Fibroblast of mammary gland (primary cell): ENCODE measurements around the gene LRRC8C.

Experiments used
- DNase-seq: peaks from one replicate; pipeline ENCODE4 v3.0.0-alpha.2; 2010; ENCODE audit warnings: low read depth
- H3K4me3 ChIP-seq: 2 replicates; pipeline ENCODE4 v1.5.1; 2011; ENCODE audit warnings: low read depth, mild to moderate bottlenecking, low read length, moderate library complexity; ENCODE audit not compliant: control insufficient read depth
- CTCF ChIP-seq: conservative IDR thresholded peaks from 2 replicates; pipeline ENCODE4 v1.5.1; 2011; ENCODE audit warnings: low read depth, low read length, inconsistent platforms; ENCODE audit not compliant: control insufficient read depth, insufficient read depth

The LRRC8C gene

GRCh38 chr1:89734442-89734841 lies 101.5 kb downstream of the LRRC8C start:
- TF ChIP-seq CTCF, result no peak
- no peak for DNase-seq
- H3K4me3 ChIP-seq, result no peak overlapping the region

DNA sequence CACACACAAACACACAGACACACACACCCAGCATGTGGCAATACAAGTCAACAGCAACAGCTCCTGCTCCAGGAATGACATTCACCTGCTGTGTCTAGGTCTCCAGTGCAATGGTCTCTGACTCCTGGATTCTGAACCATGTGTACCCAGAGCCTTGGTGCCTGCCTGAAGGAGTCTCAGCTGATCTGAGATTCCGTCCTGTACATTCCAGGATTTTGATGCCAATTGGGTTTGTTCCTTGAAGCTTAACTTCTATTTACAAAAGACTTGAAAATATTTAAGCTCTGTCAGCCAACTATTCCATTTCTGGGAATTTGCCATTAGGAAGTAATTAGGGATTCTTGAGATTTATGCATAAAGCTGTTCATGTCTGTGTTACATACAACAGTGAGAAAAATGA lies 102.6 kb downstream of the LRRC8C start:
- H3K4me3 ChIP-seq, result no peak overlapping the region
- TF ChIP-seq CTCF, result no peak

DNA sequence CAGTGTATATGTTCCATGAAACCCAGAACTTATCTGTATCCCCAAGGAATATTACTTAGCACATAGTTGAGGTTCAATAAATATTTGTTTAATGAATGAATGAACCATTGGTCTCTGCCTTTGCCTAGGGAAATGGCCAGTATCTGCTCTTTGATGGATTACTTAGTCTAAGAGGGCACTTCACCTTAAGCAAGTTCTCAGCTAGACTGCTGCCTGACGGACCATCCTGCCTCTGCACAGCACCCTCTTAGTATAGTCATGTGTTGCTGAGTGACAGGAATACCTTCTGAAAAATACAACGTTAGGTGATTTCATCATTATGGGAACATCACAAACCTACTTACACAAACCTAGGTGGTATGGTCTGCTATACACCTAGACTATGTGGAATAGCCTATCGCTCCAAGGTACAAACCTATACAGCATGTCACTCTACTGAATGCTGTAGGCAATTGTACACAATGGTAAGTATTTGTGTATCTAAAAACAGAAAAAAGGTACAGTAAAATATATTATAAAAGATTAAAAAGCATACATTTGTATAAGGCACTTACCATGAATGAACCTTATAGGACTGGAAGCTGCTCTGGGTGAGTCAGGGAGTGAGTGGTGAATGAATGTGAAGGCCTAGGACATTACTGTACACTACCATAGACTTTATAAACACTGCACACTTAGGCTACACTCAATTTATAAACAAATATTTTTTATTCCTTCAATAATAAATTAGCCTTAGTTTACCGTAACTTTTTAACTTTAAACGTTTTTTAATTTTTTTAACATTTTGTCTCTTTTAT lies 104.2 kb downstream of the LRRC8C start:
- H3K4me3 ChIP-seq, result no peak overlapping the region
- no peak for TF ChIP-seq CTCF
- no peak for DNase-seq

More for the DNA sequence above, 102.6 kb downstream of the LRRC8C start:
- DNase-seq, result no peak

DNA sequence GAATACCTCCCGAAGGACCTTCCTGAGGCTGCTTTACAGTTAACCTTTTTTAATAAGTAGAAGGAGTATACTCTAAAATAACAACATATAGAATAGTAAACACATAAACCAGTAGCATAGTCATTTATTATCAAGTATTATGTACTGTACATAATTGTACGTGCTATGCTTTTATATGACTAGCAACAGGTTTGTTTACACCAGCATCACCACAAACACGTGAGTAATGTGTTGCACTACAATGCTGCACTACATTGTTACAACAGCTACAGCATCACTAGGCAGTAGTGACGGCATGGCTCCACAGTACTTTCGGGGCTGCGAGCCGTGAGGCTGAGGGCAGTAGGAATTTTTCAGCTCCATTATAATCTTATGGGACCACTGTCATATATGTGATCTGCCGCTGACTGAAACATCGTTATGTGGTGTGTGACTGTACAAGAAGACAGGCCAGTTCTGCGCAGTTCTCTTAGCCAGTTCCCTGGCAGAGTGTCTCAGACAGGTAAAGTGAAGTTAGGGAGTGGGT lies 105.1 kb downstream of the LRRC8C start:
- no peak for DNase-seq
- no peak for TF ChIP-seq CTCF

DNA sequence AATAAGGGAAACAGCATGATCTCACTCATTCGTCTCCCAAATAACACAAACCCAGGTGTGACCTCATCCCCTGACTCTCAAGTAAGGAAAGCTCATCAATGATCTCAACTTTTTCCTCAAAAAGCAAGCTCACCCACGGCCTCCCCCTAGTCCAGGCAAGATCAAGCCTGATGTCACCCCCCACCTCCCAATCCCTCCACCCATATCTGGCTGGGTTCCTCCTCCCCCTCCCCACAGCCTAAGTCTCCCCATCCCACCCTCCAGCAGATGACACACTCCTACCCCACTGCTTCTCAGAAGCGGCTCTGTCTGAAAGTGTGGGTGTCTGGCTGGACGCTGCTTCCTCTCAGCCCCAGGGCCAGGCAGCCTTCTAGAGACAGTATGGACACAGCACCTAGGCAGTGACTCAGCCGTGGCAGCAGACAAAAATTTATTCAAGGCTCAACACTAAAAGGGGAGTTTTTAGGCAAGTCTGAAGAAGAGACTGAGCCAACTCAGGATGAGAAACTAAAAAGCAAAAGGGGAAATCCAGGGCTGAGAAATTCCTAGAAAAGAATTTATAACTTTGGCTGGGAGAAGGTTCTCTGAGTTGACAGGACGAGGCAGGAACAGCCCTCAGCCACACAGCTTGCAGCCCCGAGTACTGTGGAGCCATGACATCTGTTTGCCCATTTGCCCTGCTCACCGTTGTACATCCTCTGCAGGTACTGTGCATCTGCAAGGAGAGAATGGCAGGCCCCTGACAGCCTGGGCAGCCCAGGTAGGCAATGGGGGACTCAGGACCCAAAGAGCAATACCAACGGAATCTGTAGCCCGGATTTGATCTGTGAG lies 106.3 kb downstream of the LRRC8C start:
- no peak overlapping the region for H3K4me3 ChIP-seq
- no peak for TF ChIP-seq CTCF

More for the DNA sequence above, 105.1 kb downstream of the LRRC8C start:
- H3K4me3 ChIP-seq, result no peak overlapping the region

DNA sequence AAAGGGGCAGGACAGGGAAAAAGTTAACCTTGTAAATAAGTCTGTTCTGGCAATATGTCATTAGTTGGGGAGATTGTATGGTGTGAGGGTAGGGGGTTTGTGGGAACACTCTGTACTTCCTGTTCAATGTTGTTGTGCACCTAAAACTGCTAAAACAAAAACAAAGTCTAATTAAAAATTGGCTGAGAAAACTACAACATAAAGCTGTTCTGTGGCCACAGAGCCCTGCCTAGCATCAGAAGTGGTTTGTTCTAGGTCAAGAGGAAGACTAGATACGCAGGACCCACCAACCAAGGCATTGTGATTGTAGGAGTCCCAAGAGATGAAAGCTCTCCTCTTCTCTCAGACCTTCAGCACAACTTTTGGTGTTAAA lies 106.9 kb downstream of the LRRC8C start:
- no peak for TF ChIP-seq CTCF
- no peak overlapping the region for H3K4me3 ChIP-seq
- no peak for DNase-seq

More for the DNA sequence above, 106.3 kb downstream of the LRRC8C start:
- peak; percentile 51 for DNase-seq
